Stimulated activated CD4-positive, alpha-beta T cell treated with anti-CD3 and anti-CD28 coated beads, Interleukin-1b, Interleukin-23, amount 100 ng/mL, for 48 hours (primary cell): ENCODE data around the gene IGHMBP2.

Experiments
- DNase-seq: peaks from one replicate; pipeline ENCODE4 v3.0.0-alpha.2; 2020

The IGHMBP2 gene

DNA sequence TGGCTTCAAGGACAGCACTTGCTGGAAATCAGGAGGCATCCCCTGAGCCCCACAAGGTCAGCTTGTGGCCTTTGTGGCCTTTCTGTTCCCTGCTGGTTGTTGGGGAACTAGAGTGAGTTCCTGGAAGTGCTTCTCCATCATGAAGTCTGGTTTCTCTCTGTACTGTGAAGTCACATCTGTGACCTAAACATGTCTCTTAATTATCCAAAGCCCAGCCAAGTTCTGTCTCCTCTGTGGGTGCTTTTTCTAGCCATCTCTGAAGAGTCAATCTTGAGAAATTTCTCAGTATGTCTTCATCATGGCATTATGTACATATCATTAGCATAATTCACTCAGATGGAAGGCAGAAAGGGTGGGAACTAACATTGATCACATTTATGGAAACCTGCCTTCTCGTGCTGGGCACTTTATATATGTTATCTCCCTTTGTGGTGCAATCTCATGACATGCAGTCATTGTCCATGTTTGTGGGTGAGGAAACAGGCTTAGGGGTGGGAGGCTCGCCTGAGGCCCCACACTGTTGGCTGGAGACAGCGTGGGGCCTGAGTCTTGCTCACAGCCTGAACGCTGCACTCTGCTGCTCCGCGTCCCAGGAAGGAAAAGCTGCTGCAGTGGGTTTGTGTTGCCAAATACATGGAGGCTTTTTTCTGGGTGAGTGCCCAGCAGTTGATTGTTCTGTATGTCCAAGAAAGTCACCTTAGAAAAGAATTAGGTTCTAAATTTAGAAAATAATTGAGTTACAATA lies 24.6 kb downstream of the IGHMBP2 start:
- DNase-seq: no peak

DNA sequence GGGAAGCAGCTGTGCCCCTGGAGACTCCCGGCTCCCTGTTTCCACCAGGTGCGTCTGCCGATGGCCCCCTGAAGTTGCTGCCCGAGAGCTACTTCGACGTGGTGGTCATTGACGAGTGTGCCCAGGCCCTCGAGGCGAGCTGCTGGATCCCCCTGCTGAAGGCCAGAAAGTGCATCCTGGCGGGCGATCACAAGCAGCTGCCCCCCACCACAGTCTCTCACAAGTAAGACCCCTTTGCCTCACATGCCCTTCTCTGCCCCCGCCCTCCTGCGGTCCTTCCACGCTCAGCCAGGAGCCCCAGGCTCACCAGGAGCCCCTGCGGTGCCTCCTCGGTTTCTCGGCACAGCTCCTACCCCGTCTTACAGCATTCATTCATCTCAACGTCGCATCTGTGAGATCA lies 25.4 kb downstream of the IGHMBP2 start:
- no peak for DNase-seq

DNA sequence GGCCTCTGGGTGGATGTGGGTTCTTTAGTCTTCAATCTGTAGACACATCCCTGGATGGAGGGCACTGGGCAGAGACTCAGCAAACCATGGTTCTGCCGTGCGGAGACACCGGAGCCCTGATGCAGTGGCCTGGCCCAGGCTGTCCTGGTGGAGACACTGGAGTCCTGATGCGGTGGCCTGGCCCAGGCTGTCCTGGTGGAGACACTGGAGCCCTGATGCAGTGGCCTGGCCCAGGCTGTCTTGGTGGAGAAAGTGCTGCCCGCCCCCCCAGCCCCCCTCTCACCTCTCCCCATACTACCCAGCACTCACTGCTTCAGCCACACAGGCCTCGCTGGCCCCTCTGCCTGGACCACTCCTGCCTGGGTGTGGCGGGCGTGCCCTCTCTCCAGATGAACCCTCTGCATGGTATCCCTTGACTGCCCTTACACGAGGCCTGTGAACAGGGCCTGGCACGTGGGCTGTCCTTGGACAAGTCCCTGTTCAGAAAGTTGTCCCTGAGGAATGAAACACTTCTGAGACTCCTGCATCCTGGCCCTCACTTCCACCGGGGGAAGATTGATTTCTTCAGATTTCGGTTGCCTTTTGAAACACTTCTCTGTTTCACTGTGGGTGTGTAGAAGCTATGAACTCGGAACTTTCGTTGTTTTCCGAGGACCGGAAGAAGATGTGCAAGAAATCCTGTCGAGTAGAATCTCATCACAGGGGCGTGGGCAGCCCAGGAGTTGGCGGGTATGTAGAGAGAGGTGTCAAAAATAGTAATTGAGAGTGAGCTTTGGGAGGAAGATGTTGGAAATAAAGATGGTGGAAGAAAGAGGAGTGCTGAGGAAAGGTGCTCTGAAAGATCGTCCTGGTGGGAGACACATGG lies 26.2 kb downstream of the IGHMBP2 start:
- no peak for DNase-seq

GRCh38 chr11:68930991-68931855 lies 27.5 kb downstream of the IGHMBP2 start:
- DNase-seq: no peak

- no peak for DNase-seq
Observed at GRCh38 chr11:68931911-68932310, 28.2 kb downstream of the IGHMBP2 start.

DNA sequence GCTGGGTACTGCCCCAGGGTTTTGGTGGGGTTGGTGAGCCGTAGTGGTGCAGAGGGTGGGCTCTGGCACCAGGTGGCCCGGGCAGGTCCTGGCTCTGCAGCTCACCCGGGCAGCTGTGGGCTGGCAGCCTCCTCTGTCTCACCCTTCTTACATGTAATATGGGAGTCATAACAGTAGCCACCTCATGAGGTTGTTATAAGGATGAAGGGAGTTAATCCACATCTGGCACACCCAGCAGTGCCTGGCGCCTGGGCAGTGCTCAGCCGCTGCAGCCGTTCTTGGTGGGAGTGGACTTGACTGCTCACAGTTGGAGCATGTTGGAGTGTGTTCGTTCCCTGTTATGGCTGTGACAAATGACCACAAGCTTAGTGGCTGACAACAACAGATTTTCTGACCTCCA lies 28.7 kb downstream of the IGHMBP2 start:
- DNase-seq: no peak

DNA sequence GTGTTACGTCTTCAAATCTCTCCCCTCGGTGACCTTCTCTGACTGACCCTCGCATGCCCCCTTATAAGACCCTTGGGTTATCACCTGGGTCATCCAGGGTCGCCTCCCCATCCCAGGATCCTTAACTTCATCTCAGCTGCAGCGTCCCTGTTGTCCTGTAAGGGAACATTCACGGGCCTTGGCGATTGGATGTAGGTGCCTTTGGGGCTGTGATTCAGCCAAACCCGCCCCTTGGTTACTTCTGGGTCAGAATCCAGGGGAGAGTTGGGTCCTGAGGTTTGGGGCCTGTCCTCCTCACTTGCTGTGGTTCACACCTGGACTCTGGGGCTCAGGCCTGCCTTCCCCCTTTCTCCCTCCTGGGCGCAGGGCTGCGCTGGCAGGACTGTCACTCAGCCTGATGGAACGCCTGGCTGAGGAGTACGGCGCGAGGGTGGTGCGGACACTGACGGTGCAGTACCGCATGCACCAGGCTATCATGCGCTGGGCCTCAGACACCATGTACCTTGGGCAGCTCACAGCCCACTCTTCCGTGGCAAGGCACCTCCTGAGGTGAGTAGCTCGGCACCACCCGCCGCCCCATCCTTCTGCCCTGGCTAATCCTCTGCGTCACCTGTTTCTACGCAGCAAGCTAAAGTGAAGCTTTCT lies 29.4 kb downstream of the IGHMBP2 start:
- DNase-seq: no peak

- DNase-seq: no peak
Observed at GRCh38 chr11:68933605-68934320, 30.1 kb downstream of the IGHMBP2 start.

- no peak for DNase-seq
Observed at GRCh38 chr11:68934321-68934645, 30.6 kb downstream of the IGHMBP2 start.

DNA sequence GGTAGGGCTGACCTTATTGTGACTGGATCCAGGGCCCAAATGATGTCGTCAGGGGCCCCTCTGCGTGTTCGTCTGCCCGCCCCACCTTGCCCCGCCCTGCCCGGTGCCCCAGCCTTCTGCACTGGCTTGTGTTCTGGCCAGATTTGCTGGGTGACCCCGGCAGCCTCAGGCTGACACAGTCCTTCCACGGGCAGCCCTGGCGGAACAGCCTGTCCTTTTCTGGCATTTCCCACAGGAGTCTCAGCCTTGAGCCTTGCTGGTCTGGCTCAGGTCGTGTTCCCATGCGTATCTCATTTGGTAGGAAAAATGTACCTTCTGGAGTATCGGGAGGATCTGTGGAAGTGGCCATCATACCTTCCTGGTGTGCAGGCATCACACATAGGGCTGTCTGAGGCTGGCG lies 31.0 kb downstream of the IGHMBP2 start:
- DNase-seq: no peak

DNA sequence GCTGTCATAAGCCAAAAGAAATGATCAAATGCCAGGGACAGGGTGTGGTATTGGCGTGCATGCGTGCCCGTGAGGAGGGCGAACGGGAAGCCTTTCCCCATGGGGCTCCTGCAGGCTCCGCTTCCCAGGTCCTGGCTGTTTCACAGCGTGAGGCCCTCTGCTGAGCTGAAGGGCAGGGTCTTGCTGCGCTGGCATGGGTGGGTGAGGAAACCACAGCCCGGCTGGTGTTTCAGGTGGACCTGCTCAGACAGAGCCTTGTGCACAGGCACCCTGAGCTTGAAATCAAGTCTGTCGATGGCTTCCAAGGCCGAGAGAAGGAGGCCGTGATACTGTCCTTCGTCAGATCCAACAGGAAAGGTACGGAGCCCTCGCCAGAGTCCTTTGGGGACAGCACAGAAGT lies 31.4 kb downstream of the IGHMBP2 start:
- no peak for DNase-seq

DNA sequence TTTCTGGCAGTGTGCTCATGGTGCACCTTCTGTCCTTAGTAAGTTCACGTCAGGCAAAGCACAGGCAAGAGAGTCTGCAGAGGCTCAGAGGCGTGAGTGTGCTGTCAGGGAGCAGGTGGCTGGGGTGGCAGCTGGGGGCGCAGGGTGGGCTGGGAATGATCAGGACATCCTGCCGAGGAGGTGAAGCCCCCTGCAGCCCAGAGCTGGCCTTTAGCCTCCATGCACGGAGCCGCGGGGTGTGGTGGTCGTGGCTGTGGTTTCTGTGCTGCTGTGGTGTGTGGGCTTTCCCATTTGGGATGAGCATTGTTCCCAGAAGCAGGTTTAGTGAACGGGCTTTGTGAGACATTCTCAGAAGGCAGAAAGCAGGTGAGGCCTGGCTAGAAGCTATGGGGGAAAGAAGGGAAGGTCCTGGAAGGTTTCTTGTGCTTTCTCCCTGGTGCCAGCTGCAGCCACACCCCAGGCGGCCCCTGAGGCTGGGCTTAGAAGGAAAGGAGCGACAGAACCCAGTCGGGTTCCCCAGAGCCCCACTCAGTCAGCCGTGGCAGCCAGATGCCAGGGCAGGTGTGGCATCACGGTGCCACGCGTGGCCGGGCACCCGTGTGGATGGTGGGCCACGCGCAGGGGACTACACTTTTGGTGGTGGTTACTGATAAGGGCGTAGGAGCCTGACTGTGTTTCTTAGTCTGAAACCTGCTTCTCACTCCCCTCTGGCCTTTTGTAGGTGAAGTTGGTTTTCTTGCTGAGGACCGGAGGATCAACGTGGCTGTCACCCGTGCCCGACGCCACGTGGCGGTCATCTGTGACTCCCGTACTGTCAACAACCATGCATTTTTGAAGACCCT lies 32.0 kb downstream of the IGHMBP2 start:
- DNase-seq: no peak

DNA sequence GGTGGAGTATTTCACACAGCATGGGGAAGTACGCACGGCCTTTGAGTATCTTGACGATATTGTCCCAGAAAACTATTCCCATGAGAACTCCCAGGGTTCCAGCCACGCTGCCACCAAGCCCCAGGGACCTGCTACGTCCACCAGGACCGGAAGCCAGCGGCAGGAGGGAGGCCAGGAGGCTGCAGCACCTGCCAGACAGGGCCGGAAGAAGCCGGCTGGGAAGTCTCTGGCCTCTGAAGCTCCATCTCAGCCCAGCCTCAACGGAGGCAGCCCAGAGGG lies 32.6 kb downstream of the IGHMBP2 start:
- DNase-seq: no peak

GRCh38 chr11:68936676-68937620 lies 33.3 kb downstream of the IGHMBP2 start:
- DNase-seq: no peak

DNA sequence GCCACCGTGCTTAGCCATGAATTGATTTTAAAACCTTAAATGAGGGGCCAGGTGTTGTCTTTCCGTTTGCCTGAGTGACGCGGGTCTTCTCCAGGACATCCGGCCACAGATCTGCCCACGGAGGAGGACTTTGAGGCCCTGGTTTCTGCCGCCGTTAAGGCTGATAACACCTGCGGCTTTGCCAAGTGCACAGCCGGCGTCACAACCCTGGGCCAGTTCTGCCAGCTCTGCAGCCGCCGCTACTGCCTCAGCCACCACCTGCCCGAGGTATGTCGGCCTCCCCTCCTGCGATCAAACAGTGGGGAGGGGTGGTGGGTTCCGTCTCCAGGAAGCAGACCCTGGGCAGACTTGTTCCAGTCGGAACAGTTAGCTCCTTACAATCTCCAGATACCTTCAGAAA lies 34.4 kb downstream of the IGHMBP2 start:
- no peak for DNase-seq

DNA sequence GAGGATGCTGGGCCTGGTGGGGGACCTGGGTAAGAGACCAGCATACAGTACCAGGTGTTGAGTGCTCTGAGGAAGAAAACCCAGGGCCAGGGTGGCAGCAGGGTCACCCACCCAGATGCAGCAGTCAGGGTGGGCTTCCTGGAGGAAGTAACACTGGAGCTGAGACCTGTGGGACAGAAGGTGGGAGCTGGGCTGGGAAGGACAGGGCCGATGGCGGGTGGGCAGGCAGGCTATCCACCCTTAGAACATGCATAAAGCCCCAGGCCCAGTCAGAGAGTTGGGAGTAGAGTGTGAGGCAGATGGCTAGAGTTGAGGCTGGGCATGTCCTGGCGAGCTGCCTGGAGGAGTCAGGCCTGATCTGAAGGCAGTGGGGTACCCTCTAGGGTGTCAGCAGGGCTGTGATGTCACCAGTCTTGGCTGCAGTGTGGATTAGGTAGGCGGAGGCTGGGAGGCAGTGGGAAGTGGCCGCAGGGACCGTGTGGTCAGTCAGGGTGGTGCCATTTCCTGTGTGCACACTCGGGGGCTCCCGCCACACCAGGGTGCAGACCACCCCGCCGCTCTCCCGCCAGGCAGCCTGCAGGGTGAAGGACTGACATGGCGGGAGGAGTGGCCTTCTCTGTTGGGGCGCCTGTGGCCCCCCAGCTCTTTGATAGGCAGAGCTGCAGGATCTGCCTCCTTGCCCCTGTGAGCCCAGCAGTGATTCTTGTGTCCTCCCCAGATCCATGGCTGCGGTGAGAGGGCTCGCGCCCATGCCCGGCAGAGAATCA lies 35.3 kb downstream of the IGHMBP2 start:
- no peak for DNase-seq

DNA sequence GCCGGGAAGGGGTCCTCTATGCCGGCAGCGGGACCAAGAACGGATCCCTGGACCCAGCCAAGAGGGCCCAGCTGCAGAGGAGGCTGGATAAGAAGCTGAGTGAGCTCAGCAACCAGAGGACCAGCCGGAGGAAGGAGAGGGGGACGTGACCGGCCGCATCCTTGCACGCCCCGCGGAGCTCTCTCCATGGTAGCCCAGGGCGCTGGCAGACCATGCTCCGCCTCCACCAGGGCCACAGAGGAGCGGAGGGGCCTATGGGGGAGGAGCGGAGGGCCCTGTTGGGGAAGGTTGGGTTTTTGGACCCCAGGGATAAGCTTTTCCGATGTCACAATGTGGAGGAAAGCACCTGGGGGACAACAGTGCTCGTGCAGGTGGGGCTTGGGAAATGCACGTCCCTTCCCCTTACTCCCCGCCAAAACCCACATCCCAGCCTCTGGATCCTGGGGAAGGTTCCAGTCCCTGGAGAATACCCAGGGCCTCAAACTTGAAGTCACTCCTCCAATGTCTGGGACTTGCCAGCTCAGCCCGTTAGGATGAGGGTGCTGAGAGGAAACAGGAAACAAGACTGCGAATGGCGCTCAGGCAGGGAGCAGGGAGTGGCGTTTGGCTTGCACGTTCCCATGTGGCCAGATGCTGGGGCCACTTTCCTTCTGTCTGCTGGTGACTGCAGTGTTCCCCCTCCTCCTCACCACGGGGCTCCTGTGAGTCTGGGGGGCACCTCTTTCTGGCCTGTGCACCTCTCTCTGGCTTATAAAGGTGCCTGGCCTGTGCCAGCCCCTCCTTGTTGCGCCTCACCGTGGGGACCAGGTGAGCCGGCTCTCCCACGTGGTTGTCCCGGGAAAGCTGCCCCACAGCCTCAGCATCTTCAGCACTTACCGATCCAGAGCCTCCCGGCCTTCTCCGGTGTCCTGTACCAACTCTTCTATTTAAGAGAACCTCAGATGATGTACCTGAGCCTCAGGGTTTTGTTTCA lies 36.2 kb downstream of the IGHMBP2 start:
- DNase-seq: no peak

GRCh38 chr11:68940651-68941323 lies 37.1 kb downstream of the IGHMBP2 start:
- no peak for DNase-seq
